ENCODE data around the gene CARNS1.

Gene CARNS1

DNA sequence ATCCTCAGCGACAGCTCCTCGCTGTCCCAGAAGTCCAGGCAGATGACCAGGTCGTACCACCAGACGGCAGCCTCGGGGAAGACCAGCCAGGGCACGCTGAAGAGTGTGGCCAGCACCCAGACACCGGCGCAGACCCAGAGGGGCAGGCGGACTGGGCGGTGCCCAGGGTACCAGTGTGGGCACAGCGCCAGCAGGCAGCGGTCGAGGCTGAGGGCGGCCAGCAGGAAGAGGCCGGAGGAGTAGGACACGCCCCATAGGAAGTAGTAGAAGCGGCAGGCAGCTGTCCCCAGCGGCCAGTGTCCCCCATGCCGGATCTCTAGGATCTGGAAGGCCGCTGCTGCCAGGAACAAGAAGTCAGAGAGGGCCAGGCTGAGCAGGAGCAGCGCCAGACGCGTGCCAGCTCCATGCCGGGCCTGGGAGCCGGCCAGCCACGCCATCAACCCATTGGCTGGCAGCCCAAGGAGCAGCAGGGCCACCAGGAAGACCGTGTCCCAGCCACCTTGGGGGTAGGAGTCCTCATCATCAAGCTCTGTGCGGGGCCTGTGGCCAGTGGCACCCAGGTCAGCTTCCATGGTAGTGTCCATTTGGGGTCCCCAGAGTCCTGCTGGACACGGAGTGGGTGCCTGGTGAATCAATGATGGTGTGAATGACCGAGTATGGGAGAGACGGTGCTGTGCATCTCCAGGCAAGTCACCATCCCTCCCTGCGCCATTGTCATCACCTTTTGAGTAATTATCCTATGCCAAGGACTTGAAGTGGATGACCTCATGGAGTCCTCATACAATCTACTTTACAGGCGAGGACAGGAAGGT lies 36.9 kb downstream of the CARNS1 start, which contains the start of gene GPR152:
TSS of gene GPR152 (minus strand) at position 589 of the 812 bp plus-strand sequence. CDS start at position 584, 5 bp downstream.
- H3K4me2 ChIP-seq, result peak within 1 kb of the TSS in 7 of 11 experiments; percentile 3 to 92 (median 10); a peak in 9 of 22 replicates
- no peaks in the 10 kb centered on the region for H3K36me3 ChIP-seq
- no peak for TF ChIP-seq Cebpa-rat (IDR thresholded peaks at IDR 0.05)
- H3K4me3 ChIP-seq, result no peak within 1 kb of the TSS
- peaks cover 22 to 57% (median 38%) of the 10 kb centered on the region in 10 experiments for H3K4me1 ChIP-seq
- peak within 1 kb of the TSS in 2 of 11 experiments; percentile 16 to 41; a peak in 1 of 22 replicates for H3K27ac ChIP-seq
- H4K20me1 ChIP-seq, result no peaks in the 10 kb centered on the region; a peak in 1 of 22 replicates
- no peaks in the 10 kb centered on the region for H3K9me3 ChIP-seq (replicated peaks in 1 of 11)
- peak within 1 kb of the TSS in 5 of 11 experiments; percentile 9 to 65 (median 37); a peak in 5 of 22 replicates for H3K9ac ChIP-seq
- no peaks in the 10 kb centered on the region for H3K27me3 ChIP-seq

DNA sequence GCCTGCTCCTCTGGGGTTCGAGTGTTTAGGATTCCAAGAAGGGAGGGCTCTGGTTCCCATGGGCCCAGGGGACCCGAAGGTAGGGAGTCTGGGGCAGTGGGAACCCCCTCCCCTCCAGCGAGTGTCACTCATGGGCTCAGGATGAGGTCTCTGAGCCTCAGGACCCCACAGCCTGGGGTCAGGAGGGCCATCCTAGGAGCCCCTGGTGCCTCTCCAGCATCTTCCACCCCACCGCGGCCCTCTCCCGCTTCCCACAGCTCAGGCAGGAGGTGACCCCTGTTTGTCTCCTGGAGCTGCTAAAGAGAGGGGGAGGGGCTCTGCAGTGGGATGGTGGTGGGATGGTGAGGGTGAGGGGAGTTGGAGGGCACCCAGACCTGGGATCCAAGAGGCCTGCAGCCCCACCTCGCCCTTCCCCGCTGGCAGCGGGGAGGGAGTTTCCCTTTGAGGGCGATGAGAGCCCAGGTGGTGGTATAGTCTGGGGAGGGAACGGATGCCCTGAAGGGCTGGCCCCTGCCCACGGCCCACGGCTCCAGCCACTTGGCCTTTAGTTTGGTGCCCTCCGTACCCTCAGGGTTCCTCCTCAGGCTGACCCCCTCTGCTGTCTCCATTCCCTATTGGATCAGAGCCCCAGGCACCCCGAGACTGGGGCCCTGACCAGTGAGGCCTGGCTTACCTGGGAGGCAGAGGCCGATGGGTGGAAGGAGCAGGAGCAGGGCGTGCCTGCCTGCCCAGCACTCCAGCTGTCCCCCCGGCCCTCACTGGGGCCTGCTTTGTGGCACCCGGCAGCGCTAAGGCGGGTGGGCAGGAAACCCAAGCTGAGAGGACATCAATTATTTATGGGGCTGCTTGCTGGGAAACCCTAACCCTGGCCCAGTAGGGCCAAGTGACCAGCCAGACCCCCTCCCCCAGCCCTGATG lies 38.6 kb downstream of the CARNS1 start:
- Histone ChIP-seq H3K4me1 (peaks cover 13 to 40% (median 29%) of the 10 kb centered on the region in 10 experiments), H3K9ac (peak overlapping the region in 2 of 11 experiments; percentile 35 to 51; a peak in 1 of 22 replicates), H3K4me3 (no peak overlapping the region), H3K9me3 (replicated peaks in 1 of 11) (no peaks in the 10 kb centered on the region), H3K36me3 (no peaks in the 10 kb centered on the region), H3K4me2 (no peak overlapping the region), H3K27me3 (no peaks in the 10 kb centered on the region), H4K20me1 (no peaks in the 10 kb centered on the region; a peak in 1 of 22 replicates), H3K27ac (0 out of 22 replicates have a peak overlapping the region, but pooled peaks of 1 of the 11 experiments have one; percentile 4)
- no peak for TF ChIP-seq Cebpa-rat (IDR thresholded peaks at IDR 0.05)

DNA sequence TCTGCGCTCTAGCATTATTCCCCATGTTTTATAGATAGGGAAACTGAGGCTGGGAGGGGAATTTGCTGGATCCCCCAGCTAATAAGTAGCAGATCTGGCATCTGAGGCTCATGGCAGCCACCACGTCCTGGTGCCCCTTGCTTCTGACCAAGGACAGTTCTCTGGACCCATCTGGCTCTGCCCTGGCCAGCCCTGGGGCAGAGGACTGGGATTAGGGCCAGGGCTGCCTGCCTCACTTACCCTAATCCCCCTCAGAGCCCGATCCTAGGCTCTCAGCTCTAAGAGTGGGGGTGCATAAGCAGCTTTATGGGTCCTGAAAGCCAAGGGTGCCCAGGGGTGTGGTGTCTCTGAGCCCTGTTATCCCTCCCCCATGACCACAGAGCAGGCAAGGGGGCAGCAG lies 39.6 kb downstream of the CARNS1 start, which contains the start of gene CABP4:
TSS of gene CABP4 (plus strand) at position 301 of the 400 bp plus-strand sequence. CDS start at position 371, 70 bp downstream.
- H3K27me3 ChIP-seq, result no peaks in the 10 kb centered on the region
- no peak for TF ChIP-seq Cebpa-rat (IDR thresholded peaks at IDR 0.05)
- peak within 1 kb of the TSS in 3 of 11 experiments; percentile 35 to 51 (median 35); a peak in 2 of 22 replicates for H3K9ac ChIP-seq
- H3K36me3 ChIP-seq, result no peaks in the 10 kb centered on the region
- H3K9me3 ChIP-seq (replicated peaks in 1 of 11), result no peaks in the 10 kb centered on the region
- peaks cover 13 to 40% (median 29%) of the 10 kb centered on the region in 10 experiments for H3K4me1 ChIP-seq
- 0 out of 22 replicates have a peak within 1 kb of the TSS, but pooled peaks of 1 of the 11 experiments have one; percentile 4 for H3K27ac ChIP-seq
- H4K20me1 ChIP-seq, result no peaks in the 10 kb centered on the region
- H3K4me3 ChIP-seq, result no peak within 1 kb of the TSS
- H3K4me2 ChIP-seq, result no peak within 1 kb of the TSS; a peak in 1 of 22 replicates

DNA sequence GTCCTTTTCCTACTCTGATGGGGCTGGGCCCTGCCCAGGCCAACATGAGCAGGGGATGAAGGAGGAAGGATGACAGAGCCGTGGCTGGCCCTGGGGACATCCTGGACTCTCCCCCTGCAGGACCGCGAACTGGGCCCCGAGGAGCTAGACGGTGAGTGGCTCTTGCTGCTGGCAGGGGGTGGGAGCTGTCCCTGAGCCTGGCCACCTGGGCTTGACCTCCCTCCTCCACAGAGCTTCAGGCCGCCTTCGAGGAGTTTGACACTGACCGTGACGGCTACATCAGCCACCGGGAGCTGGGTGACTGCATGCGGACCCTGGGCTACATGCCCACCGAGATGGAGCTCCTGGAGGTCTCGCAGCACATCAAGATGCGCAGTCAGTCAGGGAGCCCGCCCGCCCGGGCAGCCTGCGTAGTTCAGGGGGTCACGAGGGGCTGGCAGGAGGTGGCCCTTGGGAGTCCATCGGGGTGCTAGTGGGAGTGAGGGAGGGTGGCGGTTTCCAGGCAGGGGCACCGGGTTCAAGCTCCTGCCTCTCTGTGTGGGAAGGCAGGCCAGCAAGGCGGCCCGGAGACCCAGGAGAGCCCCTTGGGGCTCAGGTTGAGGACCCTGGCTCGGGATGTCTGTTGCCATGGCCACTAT lies 40.7 kb downstream of the CARNS1 start:
- Histone ChIP-seq H4K20me1 (no peaks in the 10 kb centered on the region), H3K27ac (no peak overlapping the region), H3K9ac (peak overlapping the region in 1 of 11 experiments; percentile 35; a peak in 1 of 22 replicates), H3K9me3 (replicated peaks in 1 of 11) (no peaks in the 10 kb centered on the region), H3K4me2 (no peak overlapping the region; a peak in 1 of 22 replicates), H3K36me3 (no peaks in the 10 kb centered on the region), H3K27me3 (no peaks in the 10 kb centered on the region), H3K4me1 (peaks cover 13 to 33% (median 23%) of the 10 kb centered on the region in 10 experiments), H3K4me3 (no peak overlapping the region)
- no peak for TF ChIP-seq Cebpa-rat (IDR thresholded peaks at IDR 0.05)

GRCh38 chr11:67457453-67457852 lies 42.0 kb downstream of the CARNS1 start:
- Histone ChIP-seq H3K4me3 (no peak overlapping the region), H3K9ac (no peak overlapping the region), H3K27me3 (no peaks in the 10 kb centered on the region), H3K4me2 (no peak overlapping the region), H3K9me3 (replicated peaks in 1 of 11) (no peaks in the 10 kb centered on the region), H3K4me1 (peaks cover 11 to 20% (median 14%) of the 10 kb centered on the region in 10 experiments; a peak in 19 of 20 replicates), H4K20me1 (no peaks in the 10 kb centered on the region), H3K27ac (no peak overlapping the region), H3K36me3 (no peaks in the 10 kb centered on the region)
- no peak for TF ChIP-seq Cebpa-rat (IDR thresholded peaks at IDR 0.05)

- Histone ChIP-seq H3K27me3 (no peaks in the 10 kb centered on the region), H3K36me3 (no peaks in the 10 kb centered on the region), H3K9ac (no peak overlapping the region), H3K4me1 (peaks cover 12 to 20% (median 16%) of the 10 kb centered on the region in 10 experiments; a peak in 19 of 20 replicates), H3K4me2 (no peak overlapping the region), H3K4me3 (no peak overlapping the region), H3K9me3 (replicated peaks in 1 of 11) (no peaks in the 10 kb centered on the region), H4K20me1 (no peaks in the 10 kb centered on the region), H3K27ac (no peak overlapping the region)
- no peak for TF ChIP-seq Cebpa-rat (IDR thresholded peaks at IDR 0.05)
These were observed 42.8 kb downstream of the CARNS1 start for GRCh38 chr11:67458266-67458665.

GRCh38 chr11:67463186-67463585 lies 47.7 kb downstream of the CARNS1 start:
- Histone ChIP-seq H3K36me3 (no peaks in the 10 kb centered on the region), H3K27me3 (no peaks in the 10 kb centered on the region), H3K4me3 (no peak overlapping the region), H3K4me2 (peak overlapping the region in 7 of 11 experiments; percentile 83 to 99 (median 93); a peak in 12 of 22 replicates), H4K20me1 (no peaks in the 10 kb centered on the region), H3K27ac (no peak overlapping the region), H3K9ac (no peak overlapping the region), H3K4me1 (peaks cover 55 to 66% (median 61%) of the 10 kb centered on the region in 10 experiments), H3K9me3 (replicated peaks in 1 of 11) (no peaks in the 10 kb centered on the region)
- TF ChIP-seq Cebpa-rat (IDR thresholded peaks at IDR 0.05), result no peak

DNA sequence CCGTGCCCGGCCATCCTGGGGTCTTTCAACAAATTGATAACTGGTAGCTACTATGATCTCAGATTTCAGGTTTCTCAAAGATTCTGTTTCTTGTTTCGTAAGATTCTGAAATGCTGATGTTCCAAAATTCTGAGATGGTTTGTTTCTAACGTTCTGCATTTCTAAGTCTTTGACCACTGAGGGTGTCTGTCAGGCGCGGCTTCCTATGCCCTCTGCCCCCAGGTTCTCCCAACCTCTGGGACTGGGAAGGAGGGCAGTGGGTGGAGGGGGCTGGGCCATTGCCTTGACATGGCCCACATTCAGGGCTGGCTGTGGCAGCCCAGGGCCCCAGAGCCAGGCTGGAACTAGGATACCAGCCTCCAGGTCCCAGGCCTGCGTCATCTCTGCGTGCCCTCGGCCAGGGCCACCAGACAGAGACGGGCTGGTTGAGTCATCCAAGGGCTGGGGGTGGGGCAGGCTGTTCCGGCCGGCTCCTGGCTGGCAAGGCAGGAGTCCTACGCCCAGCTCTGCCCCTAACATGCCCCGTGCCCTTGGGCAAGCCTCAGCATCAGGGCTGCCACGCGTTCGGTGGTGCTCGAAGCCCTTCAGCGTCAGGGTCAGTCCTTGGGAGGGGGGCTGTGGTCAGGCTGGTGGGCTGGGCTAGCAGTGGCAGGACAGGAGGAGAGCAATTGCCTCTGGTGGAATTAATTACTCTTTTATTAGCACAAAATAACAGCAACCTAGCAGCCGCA lies 48.4 kb downstream of the CARNS1 start:
- peaks cover 59 to 72% (median 67%) of the 10 kb centered on the region in 10 experiments for H3K4me1 ChIP-seq
- H3K9ac ChIP-seq, result peak overlapping the region; percentile 75 to 87 (median 84)
- H3K27ac ChIP-seq, result peak overlapping the region; percentile 74 to 91 (median 84); a peak in 21 of 22 replicates
- TF ChIP-seq Cebpa-rat (IDR thresholded peaks at IDR 0.05), result no peak
- no peaks in the 10 kb centered on the region for H3K36me3 ChIP-seq
- no peaks in the 10 kb centered on the region for H4K20me1 ChIP-seq
- no peaks in the 10 kb centered on the region for H3K9me3 ChIP-seq (replicated peaks in 1 of 11)
- peak overlapping the region; percentile 62 to 81 (median 71) for H3K4me3 ChIP-seq
- no peaks in the 10 kb centered on the region for H3K27me3 ChIP-seq
- peak overlapping the region; percentile 83 to 99 (median 93) for H3K4me2 ChIP-seq

All from BLaER1 treated with 17β-estradiol and CSF1 and Interleukin-3, amounts not matched to agents 10 nM and 100 nM (cell line).